Measurements from ENCODE around the gene CCDC51.

The CCDC51 gene

DNA sequence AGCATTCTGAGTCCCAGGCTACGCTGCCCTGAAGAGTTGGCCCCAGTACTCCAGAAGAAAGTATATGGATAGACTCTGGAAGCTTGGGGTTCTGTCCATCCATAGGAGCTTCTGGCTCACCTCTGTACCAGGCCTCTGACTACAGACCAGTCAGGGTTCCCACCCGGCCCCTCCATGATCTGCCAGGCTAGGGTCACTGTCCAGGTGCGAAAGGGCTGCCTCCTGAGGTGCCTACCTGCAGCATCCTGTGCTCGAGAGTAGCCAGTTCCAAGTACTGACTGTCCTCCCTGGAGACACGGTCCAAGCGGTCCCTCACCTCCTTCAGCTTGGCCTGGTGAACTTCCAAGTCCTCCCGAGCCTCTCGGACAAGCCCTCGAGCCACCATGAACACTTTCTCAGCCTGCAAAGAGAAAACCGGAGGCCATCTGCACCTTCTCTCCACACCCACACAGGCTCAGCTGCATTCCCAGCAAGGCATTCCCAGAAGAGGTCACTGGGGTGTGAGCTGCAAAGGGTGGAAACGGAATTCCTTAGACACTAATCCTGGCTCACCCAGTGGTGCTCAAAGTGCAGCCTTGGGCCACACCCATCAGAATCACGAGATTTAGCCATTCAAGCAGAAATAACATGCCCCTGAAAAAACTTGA, 6.3 kb downstream of the CCDC51 start:
- no peak for DNase-seq (ENCODE audit: low read depth, low spot score)
- ChIA-PET POLR2A (no interaction called here), CTCF (interaction anchor here (0.8 to 17.0 kb wide), 14 partner anchors 9 to 246 kb away, joined by 3 to 948 read pairs (median 6); partner anchors contain the start of genes ATRIP and CDC25A)
- TF ChIP-seq, protein P1, sequence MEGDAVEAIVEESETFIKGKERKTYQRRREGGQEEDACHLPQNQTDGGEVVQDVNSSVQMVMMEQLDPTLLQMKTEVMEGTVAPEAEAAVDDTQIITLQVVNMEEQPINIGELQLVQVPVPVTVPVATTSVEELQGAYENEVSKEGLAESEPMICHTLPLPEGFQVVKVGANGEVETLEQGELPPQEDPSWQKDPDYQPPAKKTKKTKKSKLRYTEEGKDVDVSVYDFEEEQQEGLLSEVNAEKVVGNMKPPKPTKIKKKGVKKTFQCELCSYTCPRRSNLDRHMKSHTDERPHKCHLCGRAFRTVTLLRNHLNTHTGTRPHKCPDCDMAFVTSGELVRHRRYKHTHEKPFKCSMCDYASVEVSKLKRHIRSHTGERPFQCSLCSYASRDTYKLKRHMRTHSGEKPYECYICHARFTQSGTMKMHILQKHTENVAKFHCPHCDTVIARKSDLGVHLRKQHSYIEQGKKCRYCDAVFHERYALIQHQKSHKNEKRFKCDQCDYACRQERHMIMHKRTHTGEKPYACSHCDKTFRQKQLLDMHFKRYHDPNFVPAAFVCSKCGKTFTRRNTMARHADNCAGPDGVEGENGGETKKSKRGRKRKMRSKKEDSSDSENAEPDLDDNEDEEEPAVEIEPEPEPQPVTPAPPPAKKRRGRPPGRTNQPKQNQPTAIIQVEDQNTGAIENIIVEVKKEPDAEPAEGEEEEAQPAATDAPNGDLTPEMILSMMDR (IDR thresholded peaks at IDR 0.05; ENCODE audit: insufficient read depth, low read length, missing control alignments), result no peak
- H3K4me3 ChIP-seq (ENCODE audit: low read depth, low read length), result no peak overlapping the region

DNA sequence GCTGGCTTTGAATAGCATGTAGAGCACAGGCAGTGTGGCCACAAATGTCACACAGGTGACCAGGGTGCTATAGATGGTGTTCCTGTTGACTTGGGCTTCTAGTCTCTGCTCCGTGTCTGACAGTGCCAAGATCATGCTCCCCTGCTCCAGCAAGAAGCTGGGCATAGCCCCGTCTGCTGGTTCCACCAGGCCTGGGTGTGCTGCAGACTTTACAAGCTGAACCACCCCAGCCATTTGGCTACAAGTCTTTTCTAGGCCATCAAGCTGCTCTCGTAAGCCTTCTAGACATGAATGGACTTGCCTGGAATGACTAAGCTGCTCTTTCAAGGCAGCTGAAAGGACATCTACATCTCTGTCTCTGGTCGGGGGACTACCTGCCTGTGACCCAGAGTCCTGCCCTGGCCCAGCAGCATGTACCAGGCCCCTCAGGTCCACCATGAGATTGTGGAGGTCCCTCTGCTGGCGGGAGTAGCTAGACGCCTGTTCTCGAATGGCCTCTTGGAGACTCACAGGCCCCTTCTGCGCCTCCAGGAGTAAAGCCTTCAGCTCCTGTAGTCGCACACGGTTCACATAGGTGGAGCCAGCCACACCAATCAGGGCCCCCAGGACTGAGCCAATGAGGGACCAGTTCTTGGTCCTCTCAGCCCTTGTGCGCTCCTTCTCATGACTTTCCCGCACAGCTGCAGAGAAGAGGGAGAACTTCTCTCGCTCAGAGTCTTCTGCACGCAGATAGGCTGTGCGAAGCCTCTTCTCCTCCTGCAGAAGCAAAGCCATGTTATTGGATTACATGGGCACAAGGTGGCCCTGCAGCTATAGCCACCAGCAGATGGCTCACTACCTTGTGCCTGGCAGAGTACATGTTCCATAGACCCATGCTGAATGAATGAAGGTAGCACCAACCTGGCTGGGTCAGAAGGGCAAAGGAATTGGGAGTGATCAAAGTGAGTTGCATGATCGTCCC, 7.2 kb downstream of the CCDC51 start:
- H3K4me3 ChIP-seq (ENCODE audit: low read depth, low read length), result no peak overlapping the region
- POLR2A ChIA-PET, result no interaction called here
- no peak for DNase-seq (ENCODE audit: low read depth, low spot score)
- TF ChIP-seq, protein P1 (IDR thresholded peaks at IDR 0.05; ENCODE audit: insufficient read depth, low read length, missing control alignments), result no peak
- CTCF ChIA-PET, result interaction anchor here (0.8 to 17.0 kb wide), 13 partner anchors 10 to 246 kb away, joined by 3 to 948 read pairs (median 6); partner anchors contain the start of gene ATRIP

DNA sequence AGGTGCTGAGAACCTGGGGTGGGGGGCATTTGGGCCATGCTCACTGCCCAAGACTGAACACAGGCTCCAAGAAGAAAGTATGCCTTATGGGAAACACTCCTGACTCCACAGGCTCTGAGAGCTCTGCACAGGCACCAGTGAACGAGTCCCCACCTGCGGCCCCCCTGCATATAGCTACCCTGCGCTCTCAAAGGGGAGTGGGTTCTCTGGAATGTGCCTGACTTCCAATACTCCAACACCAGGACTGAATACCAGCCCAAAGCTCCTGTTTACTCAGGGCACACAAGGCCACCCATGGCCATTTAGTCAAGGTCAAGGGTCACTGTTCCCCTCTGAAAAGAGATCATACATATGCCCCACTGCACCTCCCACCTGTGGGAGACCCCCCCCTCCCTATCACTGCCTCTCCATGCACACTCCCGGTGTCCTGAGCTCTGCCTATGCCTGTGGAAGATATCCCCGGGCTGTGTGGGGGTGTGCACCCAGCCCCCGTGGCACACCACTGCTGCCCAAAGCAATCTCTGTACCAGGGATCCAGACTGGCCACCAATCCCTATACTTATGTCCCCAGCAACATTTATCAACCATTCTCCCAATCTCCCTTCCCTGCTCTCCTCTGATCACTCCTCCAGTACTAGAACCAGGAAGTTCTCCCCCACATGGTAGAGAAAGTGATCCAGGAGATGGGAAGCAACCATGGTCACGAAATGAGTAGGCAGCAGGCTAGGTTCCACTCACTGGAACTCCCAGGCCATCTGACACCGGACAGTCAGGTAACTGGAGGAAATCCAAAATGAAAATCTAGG, 8.5 kb downstream of the CCDC51 start:
- POLR2A ChIA-PET, result no interaction called here
- DNase-seq (ENCODE audit: low read depth, low spot score), result no peak
- H3K4me3 ChIP-seq (ENCODE audit: low read depth, low read length), result no peak overlapping the region
- CTCF ChIA-PET, result interaction anchor here (1.1 to 17.0 kb wide), 9 partner anchors 8 to 238 kb away, joined by 3 to 948 read pairs (median 16); partner anchors contain the start of genes ATRIP, CCDC51 and TMA7
- TF ChIP-seq, protein P1 (IDR thresholded peaks at IDR 0.05; ENCODE audit: insufficient read depth, low read length, missing control alignments), result no peak

DNA sequence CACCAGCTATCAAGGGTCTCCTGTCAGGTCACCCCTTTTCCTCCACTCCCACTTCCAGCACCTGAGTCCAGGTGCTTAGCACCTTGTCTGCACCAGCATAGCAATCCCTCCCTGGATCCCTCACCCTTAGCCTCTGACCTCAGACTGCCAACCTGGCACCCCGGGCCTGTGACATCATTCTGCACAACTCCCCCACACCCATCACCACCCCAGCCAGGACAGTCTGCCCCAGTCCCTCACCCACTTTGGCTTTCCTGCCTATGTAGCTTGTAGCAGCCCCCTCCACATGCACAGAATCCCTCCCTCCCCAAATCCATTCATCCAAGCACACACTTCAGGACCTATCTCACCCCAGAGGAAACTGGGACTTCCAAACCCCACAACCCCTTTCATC, 9.2 kb downstream of the CCDC51 start:
- TF ChIP-seq, protein P1 (IDR thresholded peaks at IDR 0.05; ENCODE audit: insufficient read depth, low read length, missing control alignments), result no peak
- CTCF ChIA-PET, result interaction anchor here (0.6 to 17.0 kb wide), 6 partner anchors 9 to 238 kb away, joined by 3 to 948 read pairs (median 11); partner anchors contain the start of genes CCDC51 and TMA7
- H3K4me3 ChIP-seq (ENCODE audit: low read depth, low read length), result no peak overlapping the region
- POLR2A ChIA-PET, result no interaction called here
- DNase-seq (ENCODE audit: low read depth, low spot score), result no peak

DNA sequence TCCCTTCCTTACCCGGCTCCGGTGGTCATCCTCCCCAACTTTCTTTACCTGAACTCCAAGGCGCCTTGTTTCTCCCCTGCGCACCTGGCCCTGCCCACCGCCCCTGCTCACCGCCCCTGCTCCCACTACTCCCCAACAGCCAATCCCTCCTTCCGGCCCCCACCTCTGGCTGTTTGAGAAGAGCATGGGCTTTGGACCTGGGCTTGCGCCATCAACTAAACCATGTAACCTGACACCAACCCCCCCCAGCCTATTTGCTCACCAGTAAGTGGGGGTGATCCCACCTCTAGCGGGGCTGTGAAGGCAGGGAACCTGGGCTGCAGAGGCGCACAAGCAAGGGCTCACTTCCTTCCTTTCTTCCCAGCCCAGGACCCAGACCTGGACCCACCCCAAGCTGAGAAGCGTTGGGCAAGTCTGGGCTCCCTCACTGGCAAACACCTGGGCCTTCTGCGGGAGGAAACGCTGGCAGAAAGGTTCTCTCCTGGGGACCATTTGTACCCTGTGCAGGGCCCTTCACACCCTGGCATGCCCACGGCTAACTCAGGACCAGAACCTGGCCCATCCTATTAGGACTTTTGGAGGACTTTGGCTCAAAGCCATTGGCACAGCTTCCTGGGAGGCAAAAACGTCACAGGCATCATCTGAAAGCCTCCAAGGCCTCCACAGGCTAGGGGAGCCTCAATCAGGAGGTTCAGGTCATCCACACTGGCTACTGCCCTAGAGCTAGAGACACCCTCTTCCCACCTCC, 9.8 kb downstream of the CCDC51 start, which contains the start of gene PLXNB1:
Gene PLXNB1 (minus strand): TSS at position 127 of the 748 bp plus-strand sequence. CDS start 5,475 bp downstream, outside the sequence.
- CTCF ChIA-PET, result interaction anchor here (0.6 to 17.0 kb wide), 5 partner anchors 9 to 237 kb away, joined by 3 to 948 read pairs (median 16); partner anchors contain the start of genes CCDC51 and TMA7
- POLR2A ChIA-PET, result no interaction called here
- TF ChIP-seq, protein P1 (IDR thresholded peaks at IDR 0.05; ENCODE audit: insufficient read depth, low read length, missing control alignments), result no peak
- peak within 1 kb of the TSS; percentile 68 for H3K4me3 ChIP-seq (ENCODE audit: low read depth, low read length)
- DNase-seq (ENCODE audit: low read depth, low spot score), result no peak
